SK-N-SH treated with all-trans-retinoic acid at 6 μM for 48 hours (cell line): ENCODE measurements around the gene TGM5.
A peak's percentile ranks its signal among the peaks of the same experiment; 100 is the strongest.

Experiments
- ATAC-seq: fragments of 200-7000 bp; cut with Tn5 transposase; 3 replicates; pipeline ENCODE4 v1.9.1; 2020; ENCODE audit warnings: mild to moderate bottlenecking, moderate library complexity
- ARNTL ChIP-seq: fragments of 450-650 bp; formaldehyde crosslinking; IDR thresholded peaks from 2 replicates; pipeline ENCODE4 v1.5.0; 2020; ENCODE audit warnings: low read depth, mild to moderate bottlenecking, moderate library complexity, borderline replicate concordance
- BACH2 ChIP-seq: fragments of 250-450 bp; sonication (Bioruptor Pico); IDR thresholded peaks from 2 replicates; pipeline ENCODE4 v1.9.0; 2021; ENCODE audit warnings: mild to moderate bottlenecking, borderline replicate concordance
- CREB5 ChIP-seq: fragments of 250-450 bp; sonication (Bioruptor Pico); IDR thresholded peaks from 2 replicates; pipeline ENCODE4 v1.5.1; 2020; ENCODE audit warnings: low read depth, mild to moderate bottlenecking, moderate library complexity
- CSDC2 ChIP-seq: fragments of 250-450 bp; sonication (Bioruptor Pico); IDR thresholded peaks from 2 replicates; pipeline ENCODE4 v1.5.0; 2020; ENCODE audit warnings: mild to moderate bottlenecking, moderate library complexity
- CSRNP3 ChIP-seq: fragments of 250-450 bp; sonication (Bioruptor Pico); IDR thresholded peaks from 2 replicates; pipeline ENCODE4 v1.5.1; 2021; ENCODE audit warnings: mild to moderate bottlenecking, moderate library complexity
- ESRRG ChIP-seq: fragments of 250-450 bp; sonication (Bioruptor Pico); IDR thresholded peaks from 2 replicates; pipeline ENCODE4 v1.6.1; 2021; ENCODE audit warnings: mild to moderate bottlenecking
- GLIS3 ChIP-seq: fragments of 250-450 bp; sonication (Bioruptor Pico); IDR thresholded peaks from 2 replicates; pipeline ENCODE4 v1.5.0; 2020; ENCODE audit warnings: mild to moderate bottlenecking, moderate library complexity
- OSR1 ChIP-seq: fragments of 250-450 bp; sonication (Bioruptor Pico); IDR thresholded peaks from 2 replicates; pipeline ENCODE4 v1.8.0; 2022; ENCODE audit warnings: moderate library complexity, mild to moderate bottlenecking, inconsistent platforms
- PPARA ChIP-seq: fragments of 250-450 bp; sonication (Bioruptor Pico); IDR thresholded peaks from 2 replicates; pipeline ENCODE4 v1.5.0; 2020; ENCODE audit warnings: mild to moderate bottlenecking, borderline replicate concordance
- RARB ChIP-seq: fragments of 250-450 bp; sonication (Bioruptor Pico); IDR thresholded peaks from 2 replicates; pipeline ENCODE4 v1.8.0; 2021; ENCODE audit warnings: mild to moderate bottlenecking, moderate library complexity
- SNAI2 ChIP-seq: fragments of 250-450 bp; sonication (Bioruptor Pico); IDR thresholded peaks from 2 replicates; pipeline ENCODE4 v1.5.0; 2020; ENCODE audit warnings: mild to moderate bottlenecking, moderate library complexity
- TCF4 ChIP-seq: fragments of 250-450 bp; sonication (Bioruptor Pico); IDR thresholded peaks from 2 replicates; pipeline ENCODE4 v1.8.0; 2021; ENCODE audit warnings: mild to moderate bottlenecking, moderate library complexity, borderline replicate concordance
- TOX ChIP-seq: fragments of 250-450 bp; sonication (Bioruptor Pico); IDR thresholded peaks from 2 replicates; pipeline ENCODE4 v1.8.0; 2021; ENCODE audit warnings: mild to moderate bottlenecking, moderate library complexity, borderline replicate concordance
- ZC3H10 ChIP-seq: fragments of 250-450 bp; sonication (Bioruptor Pico); IDR thresholded peaks from 2 replicates; pipeline ENCODE4 v1.5.1; 2021; ENCODE audit warnings: mild to moderate bottlenecking, moderate library complexity
- ZFP3 ChIP-seq: fragments of 250-450 bp; sonication (Bioruptor Pico); IDR thresholded peaks from 2 replicates; pipeline ENCODE4 v1.5.0; 2020; ENCODE audit warnings: mild to moderate bottlenecking, moderate library complexity
- ZFP30 ChIP-seq: fragments of 450-650 bp; formaldehyde crosslinking; IDR thresholded peaks from 2 replicates; pipeline ENCODE4 v1.5.0; 2022; ENCODE audit warnings: mild to moderate bottlenecking, moderate library complexity
- ZNF565 ChIP-seq: fragments of 450-650 bp; formaldehyde crosslinking; conservative IDR thresholded peaks from 2 replicates; pipeline ENCODE4 v1.5.0; 2020; ENCODE audit warnings: low read depth, mild to moderate bottlenecking, moderate library complexity
- ZNF70 ChIP-seq: fragments of 450-650 bp; formaldehyde crosslinking; IDR thresholded peaks from 2 replicates; pipeline ENCODE4 v1.5.0; 2020; ENCODE audit warnings: mild to moderate bottlenecking, moderate library complexity
- ZNF8 ChIP-seq: fragments of 450-650 bp; formaldehyde crosslinking; IDR thresholded peaks from 2 replicates; pipeline ENCODE4 v1.5.0; 2020; ENCODE audit warnings: mild to moderate bottlenecking, moderate library complexity
- TF ChIP-seq, protein P1 (sequence below): fragments of 250-450 bp; sonication (Bioruptor Pico); IDR thresholded peaks from 2 replicates; pipeline ENCODE4 v1.8.0; 2021; ENCODE audit warnings: low read depth, mild to moderate bottlenecking, moderate library complexity, borderline replicate concordance
- TF ChIP-seq, protein P2 (sequence below): fragments of 250-450 bp; sonication (Bioruptor Pico); IDR thresholded peaks from 2 replicates; pipeline ENCODE4 v1.8.0; 2020; ENCODE audit warnings: mild to moderate bottlenecking, moderate library complexity, borderline replicate concordance

Gene TGM5

GRCh38 chr15:43287254-43287653, 20.5 kb upstream of the TGM5 start:
- ATAC-seq: no peak; the same call in 2 of the 3 replicates
- no peak for TF ChIP-seq ESRRG (CRISPR knock-in tag)
- no peak for TF ChIP-seq CREB5
- TF ChIP-seq ZFP3 (CRISPR knock-in tag): no peak
- TF ChIP-seq, protein P1, sequence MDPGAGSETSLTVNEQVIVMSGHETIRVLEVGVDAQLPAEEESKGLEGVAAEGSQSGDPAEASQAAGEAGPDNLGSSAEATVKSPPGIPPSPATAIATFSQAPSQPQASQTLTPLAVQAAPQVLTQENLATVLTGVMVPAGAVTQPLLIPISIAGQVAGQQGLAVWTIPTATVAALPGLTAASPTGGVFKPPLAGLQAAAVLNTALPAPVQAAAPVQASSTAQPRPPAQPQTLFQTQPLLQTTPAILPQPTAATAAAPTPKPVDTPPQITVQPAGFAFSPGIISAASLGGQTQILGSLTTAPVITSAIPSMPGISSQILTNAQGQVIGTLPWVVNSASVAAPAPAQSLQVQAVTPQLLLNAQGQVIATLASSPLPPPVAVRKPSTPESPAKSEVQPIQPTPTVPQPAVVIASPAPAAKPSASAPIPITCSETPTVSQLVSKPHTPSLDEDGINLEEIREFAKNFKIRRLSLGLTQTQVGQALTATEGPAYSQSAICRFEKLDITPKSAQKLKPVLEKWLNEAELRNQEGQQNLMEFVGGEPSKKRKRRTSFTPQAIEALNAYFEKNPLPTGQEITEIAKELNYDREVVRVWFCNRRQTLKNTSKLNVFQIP (CRISPR knock-in tag): no peak
- no peak for TF ChIP-seq OSR1 (CRISPR knock-in tag)

- peak; percentile 17 for ATAC-seq
- TF ChIP-seq ZNF565 (CRISPR knock-in tag): no peak
- TF ChIP-seq CSRNP3 (CRISPR knock-in tag): no peak
- TF ChIP-seq CSDC2: no peak
- TF ChIP-seq ZFP30: no peak
- TF ChIP-seq ZNF8 (CRISPR knock-in tag): no peak
- TF ChIP-seq CREB5: no peak
- no peak for TF ChIP-seq RARB
- no peak for TF ChIP-seq ZC3H10 (CRISPR knock-in tag)
- TF ChIP-seq BACH2 (CRISPR knock-in tag): no peak
- TF ChIP-seq PPARA (CRISPR knock-in tag): no peak
- TF ChIP-seq, protein P1 (CRISPR knock-in tag): no peak
Measured at GRCh38 chr15:43286074-43286473, 19.3 kb upstream of the TGM5 start.

- peak; percentile 90 for ATAC-seq
Measured at GRCh38 chr15:43285609-43286037, 18.9 kb upstream of the TGM5 start.

GRCh38 chr15:43283526-43283925, 16.8 kb upstream of the TGM5 start:
- ATAC-seq: no peak

More at GRCh38 chr15:43285609-43286037, 18.9 kb upstream of the TGM5 start:
- TF ChIP-seq ZFP3 (CRISPR knock-in tag) (no peak), ZNF70 (CRISPR knock-in tag) (no peak), RARB (no peak), ZNF565 (CRISPR knock-in tag) (no peak), PPARA (CRISPR knock-in tag) (no peak)

More at GRCh38 chr15:43283526-43283925, 16.8 kb upstream of the TGM5 start:
- TF ChIP-seq SNAI2 (CRISPR knock-in tag) (no peak), ZNF8 (CRISPR knock-in tag) (no peak), GLIS3 (no peak), CSRNP3 (CRISPR knock-in tag) (no peak), ZNF70 (CRISPR knock-in tag) (no peak), TCF4 (no peak), BACH2 (CRISPR knock-in tag) (no peak), OSR1 (CRISPR knock-in tag) (no peak), CSDC2 (no peak), PPARA (CRISPR knock-in tag) (no peak), ESRRG (CRISPR knock-in tag) (no peak), ARNTL (CRISPR knock-in tag) (no peak), TOX (CRISPR knock-in tag) (no peak)
- TF ChIP-seq, protein P1 (CRISPR knock-in tag): no peak
- TF ChIP-seq, protein P2, sequence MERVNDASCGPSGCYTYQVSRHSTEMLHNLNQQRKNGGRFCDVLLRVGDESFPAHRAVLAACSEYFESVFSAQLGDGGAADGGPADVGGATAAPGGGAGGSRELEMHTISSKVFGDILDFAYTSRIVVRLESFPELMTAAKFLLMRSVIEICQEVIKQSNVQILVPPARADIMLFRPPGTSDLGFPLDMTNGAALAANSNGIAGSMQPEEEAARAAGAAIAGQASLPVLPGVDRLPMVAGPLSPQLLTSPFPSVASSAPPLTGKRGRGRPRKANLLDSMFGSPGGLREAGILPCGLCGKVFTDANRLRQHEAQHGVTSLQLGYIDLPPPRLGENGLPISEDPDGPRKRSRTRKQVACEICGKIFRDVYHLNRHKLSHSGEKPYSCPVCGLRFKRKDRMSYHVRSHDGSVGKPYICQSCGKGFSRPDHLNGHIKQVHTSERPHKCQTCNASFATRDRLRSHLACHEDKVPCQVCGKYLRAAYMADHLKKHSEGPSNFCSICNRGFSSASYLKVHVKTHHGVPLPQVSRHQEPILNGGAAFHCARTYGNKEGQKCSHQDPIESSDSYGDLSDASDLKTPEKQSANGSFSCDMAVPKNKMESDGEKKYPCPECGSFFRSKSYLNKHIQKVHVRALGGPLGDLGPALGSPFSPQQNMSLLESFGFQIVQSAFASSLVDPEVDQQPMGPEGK (CRISPR knock-in tag): no peak
